ENCODE results near the gene RENBP. TPM values are rescaled to one million over a fixed set of nuclear protein-coding genes. Genes with fewer than 3 reads are reported as not detected.
"Not testable (repeated sequence)": the region's sequence is repeated elsewhere in the genome, so short reads cannot be mapped to it uniquely, and the experiment has no call there.

Gene RENBP
- total RNA-seq, 1 donor from 2014 or later: 11.4 TPM

DNA sequence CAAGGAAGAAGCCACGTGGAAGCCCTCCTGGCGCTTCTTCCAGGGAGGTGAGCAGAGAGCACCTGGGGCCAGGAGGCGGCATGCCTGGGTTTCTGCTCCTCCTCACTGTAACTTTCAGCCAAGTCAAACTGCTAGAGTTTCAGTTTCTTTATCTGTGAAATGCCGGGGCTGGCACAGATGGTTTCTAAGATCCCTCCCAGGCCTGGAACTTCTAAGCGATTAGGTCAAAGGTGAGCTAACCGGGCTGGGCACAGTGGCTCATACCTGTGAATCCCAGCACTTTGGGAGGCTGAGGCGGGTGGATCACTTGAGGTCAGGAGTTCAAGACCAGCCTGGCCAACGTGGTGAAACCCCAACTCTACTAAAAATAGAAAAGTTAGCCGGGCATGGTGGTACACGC lies 36.0 kb upstream of the RENBP start:
- intact Hi-C loops (cut with micrococcal nuclease): loop anchor here (5.0 kb wide), 1 partner anchor 37 kb away; the partner anchor contains the start of gene IRAK1
- H3K27me3 Mint-ChIP-seq (ENCODE audit: low read depth); H3K9me3 Mint-ChIP-seq; DNase-seq (ENCODE audit: low spot score); H3K36me3 Mint-ChIP-seq (ENCODE audit: low read depth): not testable (repeated sequence)
- peak overlapping the region; percentile 49 for H3K4me3 Mint-ChIP-seq (ENCODE audit: low read depth)
- H3K4me1 Mint-ChIP-seq (ENCODE audit: low read depth): peaks cover 37% of the 10 kb centered on the region
- peak overlapping the region; percentile 81 for H3K27ac Mint-ChIP-seq

DNA sequence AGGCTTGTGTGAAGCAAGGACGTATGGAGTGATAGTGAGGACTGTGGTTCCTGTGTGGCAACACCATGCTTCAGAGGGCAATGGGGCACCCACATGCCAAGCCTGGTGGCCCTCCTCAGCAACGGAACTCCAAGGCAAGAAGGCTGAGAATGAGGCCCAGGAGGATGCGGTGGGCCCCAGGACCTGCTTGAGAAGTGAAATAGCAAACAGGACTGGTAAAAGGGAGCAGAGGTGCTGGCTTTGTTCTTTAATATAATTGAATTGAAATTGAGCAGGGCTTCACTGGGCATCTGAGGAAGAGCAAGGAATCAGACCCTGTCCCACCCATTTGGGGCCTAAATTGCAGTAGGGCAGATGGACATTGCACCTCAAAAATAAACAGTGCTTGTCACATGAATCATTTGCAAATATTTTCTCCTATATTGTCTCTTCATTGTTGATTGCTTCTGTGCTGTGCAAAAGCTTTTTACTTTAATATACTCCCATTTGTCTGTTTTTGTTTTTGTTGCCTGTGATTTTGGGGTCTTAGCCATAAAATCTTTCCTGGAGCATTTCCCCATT lies 30.4 kb upstream of the RENBP start:
- Mint-ChIP-seq H3K9me3 (no peaks in the 10 kb centered on the region), H3K4me1 (ENCODE audit: low read depth) (peaks cover 16% of the 10 kb centered on the region), H3K27ac (peak overlapping the region; percentile 95), H3K36me3 (ENCODE audit: low read depth) (peaks cover 9% of the 10 kb centered on the region), H3K4me3 (ENCODE audit: low read depth) (peak overlapping the region; percentile 85), H3K27me3 (ENCODE audit: low read depth) (no peaks in the 10 kb centered on the region)
- intact Hi-C loops (cut with micrococcal nuclease): loop anchor here (5.0 kb wide), 3 partner anchors 47 to 402 kb away; partner anchors contain the start of genes EMD and MECP2
- DNase-seq (ENCODE audit: low spot score): no peak

DNA sequence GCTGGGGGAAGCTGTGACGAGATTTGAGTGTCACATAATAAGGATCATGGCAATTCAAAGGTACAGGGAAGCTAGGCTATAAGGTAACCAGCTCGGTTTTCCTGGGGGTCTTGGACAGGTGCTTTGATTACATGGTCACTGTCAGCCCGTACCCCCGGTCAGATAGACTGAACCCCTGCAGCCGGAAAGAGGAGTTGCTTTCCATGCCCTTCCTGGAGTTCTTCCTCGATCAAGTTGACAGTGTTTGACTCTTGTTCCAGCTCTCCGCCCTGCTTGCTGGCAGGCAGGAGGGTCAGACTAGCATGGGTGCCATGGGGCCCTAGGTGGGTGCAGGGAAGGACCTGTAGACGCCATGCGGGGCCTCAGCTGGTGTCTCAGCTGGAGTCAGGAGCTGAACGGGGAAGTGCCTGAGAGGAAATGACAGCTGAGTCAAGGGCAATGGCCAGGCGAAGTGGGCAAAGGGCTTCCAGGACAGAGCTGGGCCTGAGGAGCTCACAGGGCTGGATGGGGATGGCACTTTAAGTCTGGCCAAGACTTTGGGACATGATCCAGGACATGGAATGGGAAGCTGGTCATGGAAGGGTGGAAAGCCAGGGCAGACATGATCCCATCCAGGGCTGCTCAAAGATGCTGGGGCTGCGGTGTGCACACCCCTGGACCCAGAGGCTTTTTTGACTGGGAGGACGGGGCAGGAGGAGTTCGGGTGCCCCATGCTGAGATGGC lies 29.7 kb upstream of the RENBP start:
- H3K36me3 Mint-ChIP-seq (ENCODE audit: low read depth): peaks cover 15% of the 10 kb centered on the region
- H3K27ac Mint-ChIP-seq: peak overlapping the region; percentile 95
- H3K4me3 Mint-ChIP-seq (ENCODE audit: low read depth): peak overlapping the region; percentile 85
- H3K27me3 Mint-ChIP-seq (ENCODE audit: low read depth): no peaks in the 10 kb centered on the region
- H3K4me1 Mint-ChIP-seq (ENCODE audit: low read depth): peaks cover 19% of the 10 kb centered on the region
- intact Hi-C loops (cut with micrococcal nuclease): loop anchor here (5.0 kb wide), 3 partner anchors 48 to 403 kb away; partner anchors contain the start of genes EMD and MECP2
- DNase-seq (ENCODE audit: low spot score): no peak
- no peaks in the 10 kb centered on the region for H3K9me3 Mint-ChIP-seq

DNA sequence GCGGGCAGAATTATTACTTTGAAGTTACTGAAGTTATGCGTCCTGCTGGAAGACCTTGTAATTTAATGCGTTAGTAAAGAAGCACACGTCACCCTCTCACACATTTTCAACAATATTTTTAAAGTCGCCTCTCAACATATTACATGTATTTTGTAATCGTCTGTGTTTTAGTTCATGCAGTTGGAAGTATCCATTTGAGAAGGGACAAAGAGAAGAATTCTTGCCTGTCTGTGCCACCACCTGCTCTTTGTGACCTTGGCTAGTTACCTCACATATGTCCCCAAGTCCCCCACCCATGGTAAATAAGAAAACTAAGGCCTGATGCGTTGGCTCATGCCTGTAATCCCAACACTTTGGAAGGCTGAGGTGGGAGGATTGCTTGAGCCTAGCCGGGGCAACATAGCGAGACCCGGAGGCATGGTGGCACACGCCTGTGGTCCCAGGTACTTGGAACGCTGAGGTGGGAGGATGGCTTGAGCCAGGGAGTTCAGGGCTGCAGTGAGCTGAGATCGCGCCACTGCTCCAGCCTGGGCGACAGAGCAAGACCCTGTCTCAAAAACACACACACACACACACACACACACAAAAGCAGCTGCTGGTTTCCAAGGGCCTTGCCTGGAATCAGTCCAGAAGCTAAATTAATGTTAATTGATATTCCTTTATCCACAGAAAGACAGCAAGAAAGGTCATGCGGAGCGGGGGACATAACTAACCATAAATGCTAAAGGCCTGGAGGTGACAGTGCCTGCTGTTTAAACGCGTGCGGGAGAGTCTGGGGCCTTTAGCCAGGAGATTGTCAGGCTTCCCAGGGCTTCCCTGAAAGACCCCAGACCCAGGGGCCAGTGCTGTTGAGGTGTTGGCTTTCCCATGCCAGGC lies 28.9 kb upstream of the RENBP start:
- no peak for DNase-seq (ENCODE audit: low spot score)
- peak overlapping the region; percentile 85 for H3K4me3 Mint-ChIP-seq (ENCODE audit: low read depth)
- no peaks in the 10 kb centered on the region for H3K9me3 Mint-ChIP-seq
- peaks cover 22% of the 10 kb centered on the region for H3K36me3 Mint-ChIP-seq (ENCODE audit: low read depth)
- peaks cover 20% of the 10 kb centered on the region for H3K4me1 Mint-ChIP-seq (ENCODE audit: low read depth)
- H3K27ac Mint-ChIP-seq: peak overlapping the region; percentile 95
- H3K27me3 Mint-ChIP-seq (ENCODE audit: low read depth): no peaks in the 10 kb centered on the region
- intact Hi-C loops (cut with micrococcal nuclease): loop anchor here (5.0 kb wide), 3 partner anchors 49 to 404 kb away; partner anchors contain the start of genes EMD and MECP2

DNA sequence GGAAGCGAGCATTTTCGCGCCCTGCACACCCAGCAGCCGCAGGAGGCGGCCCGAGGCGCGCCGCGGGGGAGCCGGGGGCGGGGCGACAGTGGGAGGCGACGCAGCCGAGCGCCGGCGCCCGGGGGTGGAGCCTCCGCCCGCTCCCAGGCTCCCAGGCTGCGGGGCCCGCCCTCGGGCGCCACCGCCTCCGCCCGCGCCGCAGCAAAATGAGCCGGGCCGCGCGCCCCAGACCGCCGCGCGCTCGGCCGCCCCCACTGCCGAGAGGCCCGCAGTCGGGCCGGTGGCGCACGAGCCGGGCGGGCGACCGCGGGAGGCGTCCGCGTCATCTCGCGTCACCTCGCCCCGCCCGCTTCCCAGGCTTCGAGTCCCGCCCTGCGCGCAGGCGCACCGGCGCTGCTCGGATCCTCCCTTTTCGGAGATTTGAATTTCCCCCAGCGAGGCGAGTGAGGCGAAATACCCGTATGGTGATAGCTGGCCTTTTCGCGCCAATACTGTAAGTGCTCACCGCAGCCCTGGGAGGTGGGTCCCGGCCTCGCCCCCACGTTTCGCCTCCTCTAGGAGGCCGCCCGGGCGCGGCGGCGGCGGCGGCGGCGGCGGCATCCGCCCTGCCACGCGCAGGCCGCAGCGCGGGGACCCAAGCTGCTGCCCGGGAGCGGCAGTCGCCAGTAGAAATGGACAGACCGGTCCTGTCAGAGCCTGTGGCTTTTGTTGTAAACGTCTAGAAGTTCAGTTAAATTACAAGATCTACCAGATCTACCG lies 28.1 kb upstream of the RENBP start, which contains the start of gene TMEM187:
TSS of gene TMEM187 (plus strand) at position 387 of the 759 bp plus-strand sequence. CDS start 9,309 bp downstream, outside the sequence.
- intact Hi-C loops (cut with micrococcal nuclease): loop anchor here (5.0 kb wide), 3 partner anchors 50 to 405 kb away; partner anchors contain the start of genes EMD and MECP2
- H3K4me3 Mint-ChIP-seq (ENCODE audit: low read depth): peak within 1 kb of the TSS; percentile 100
- no peaks in the 10 kb centered on the region for H3K9me3 Mint-ChIP-seq
- H3K27ac Mint-ChIP-seq: peak within 1 kb of the TSS; percentile 100
- H3K27me3 Mint-ChIP-seq (ENCODE audit: low read depth): no peaks in the 10 kb centered on the region
- H3K4me1 Mint-ChIP-seq (ENCODE audit: low read depth): peaks cover 27% of the 10 kb centered on the region
- peaks cover 31% of the 10 kb centered on the region for H3K36me3 Mint-ChIP-seq (ENCODE audit: low read depth)
- peak; percentile 86 for DNase-seq (ENCODE audit: low spot score)

DNA sequence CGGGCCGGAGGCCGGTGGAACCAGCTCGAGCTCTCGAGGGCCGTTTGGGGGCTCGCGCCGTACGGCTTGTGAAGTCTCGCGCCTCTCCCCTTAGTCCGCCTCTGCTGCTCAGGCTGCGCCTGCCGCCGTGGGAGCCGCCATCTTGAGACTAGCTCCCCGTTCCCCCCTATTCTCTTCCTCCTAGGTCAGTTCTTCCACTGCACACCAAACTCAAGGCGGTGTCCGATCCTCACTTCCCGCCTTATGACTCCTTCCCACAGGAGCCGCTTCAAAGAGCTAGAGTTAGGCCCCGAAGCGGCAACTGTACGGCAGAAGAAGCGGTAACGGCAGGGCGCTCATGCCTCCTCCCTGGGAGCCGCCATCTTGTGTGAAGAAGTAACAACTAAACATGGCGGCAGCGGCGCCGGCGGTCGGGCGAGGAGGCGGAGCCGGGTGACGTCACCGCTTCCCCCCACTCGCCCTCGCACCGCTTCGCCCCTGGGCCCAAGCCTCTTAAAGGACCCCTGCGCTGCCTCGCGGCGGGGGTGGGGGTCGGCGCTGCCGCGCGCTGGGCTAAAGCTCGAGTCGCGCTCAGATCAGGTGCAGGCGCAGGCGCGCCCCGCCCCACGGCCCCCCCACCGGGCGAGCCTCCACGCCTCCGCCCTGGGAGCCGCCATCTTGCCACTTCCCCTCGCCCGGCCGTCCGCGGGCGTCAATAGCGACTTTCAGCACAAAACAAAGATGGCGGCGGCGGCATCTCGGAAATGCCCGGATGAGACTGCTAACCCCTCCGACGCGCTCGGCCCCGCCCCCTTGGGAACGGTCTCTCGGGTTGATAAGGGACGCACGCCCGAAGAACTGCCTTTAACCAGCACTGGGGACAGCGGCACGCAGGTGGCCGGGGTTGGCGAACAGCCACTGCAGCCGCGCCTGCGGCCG lies 27.3 kb upstream of the RENBP start, which contains the start of gene HCFC1:
TSS of gene HCFC1 (minus strand) at position 369 of the 918 bp plus-strand sequence. CDS start 978 bp downstream, outside the sequence.
- Mint-ChIP-seq H3K36me3 (ENCODE audit: low read depth) (peaks cover 39% of the 10 kb centered on the region), H3K27me3 (ENCODE audit: low read depth) (no peaks in the 10 kb centered on the region), H3K4me1 (ENCODE audit: low read depth) (peaks cover 33% of the 10 kb centered on the region)

DNA sequence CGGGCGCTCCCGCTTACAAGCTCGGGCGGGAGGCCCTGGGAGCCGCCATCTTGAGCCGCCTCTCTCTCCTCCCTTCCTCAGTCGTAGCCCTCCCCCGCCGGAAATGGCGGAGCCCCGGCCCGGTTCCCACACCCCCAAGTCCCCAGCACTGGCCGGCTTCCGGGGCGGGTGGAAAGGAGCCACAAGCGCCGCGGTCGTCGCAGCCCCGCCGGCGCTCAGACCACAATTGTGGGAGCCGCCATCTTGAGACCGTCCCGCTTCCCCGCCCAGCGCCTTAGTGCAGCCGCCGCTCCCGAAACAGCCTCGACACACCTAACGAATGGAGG lies 26.6 kb upstream of the RENBP start:
- H3K27me3 Mint-ChIP-seq (ENCODE audit: low read depth): no peaks in the 10 kb centered on the region
- peaks cover 40% of the 10 kb centered on the region for H3K36me3 Mint-ChIP-seq (ENCODE audit: low read depth)
- peak overlapping the region; percentile 100 for H3K27ac Mint-ChIP-seq
- peaks cover 38% of the 10 kb centered on the region for H3K4me1 Mint-ChIP-seq (ENCODE audit: low read depth)
- no peaks in the 10 kb centered on the region for H3K9me3 Mint-ChIP-seq
- peak overlapping the region; percentile 100 for H3K4me3 Mint-ChIP-seq (ENCODE audit: low read depth)
- peak; percentile 84 for DNase-seq (ENCODE audit: low spot score)
- intact Hi-C loops (cut with micrococcal nuclease): loop anchor here (1.0 to 5.0 kb wide), 5 partner anchors 43 to 406 kb away; partner anchors contain the start of genes ABCD1, BCAP31, EMD and MECP2

More for the DNA sequence above, 27.3 kb upstream of the RENBP start, which contains the start of gene HCFC1:
- DNase-seq (ENCODE audit: low spot score): peak; percentile 87
- intact Hi-C loops (cut with micrococcal nuclease): loop anchor here (1.0 to 5.0 kb wide), 5 partner anchors 43 to 406 kb away; partner anchors contain the start of genes ABCD1, BCAP31, EMD and MECP2
- Mint-ChIP-seq H3K4me3 (ENCODE audit: low read depth) (peak within 1 kb of the TSS; percentile 100), H3K27ac (peak within 1 kb of the TSS; percentile 100), H3K9me3 (no peaks in the 10 kb centered on the region)

DNA sequence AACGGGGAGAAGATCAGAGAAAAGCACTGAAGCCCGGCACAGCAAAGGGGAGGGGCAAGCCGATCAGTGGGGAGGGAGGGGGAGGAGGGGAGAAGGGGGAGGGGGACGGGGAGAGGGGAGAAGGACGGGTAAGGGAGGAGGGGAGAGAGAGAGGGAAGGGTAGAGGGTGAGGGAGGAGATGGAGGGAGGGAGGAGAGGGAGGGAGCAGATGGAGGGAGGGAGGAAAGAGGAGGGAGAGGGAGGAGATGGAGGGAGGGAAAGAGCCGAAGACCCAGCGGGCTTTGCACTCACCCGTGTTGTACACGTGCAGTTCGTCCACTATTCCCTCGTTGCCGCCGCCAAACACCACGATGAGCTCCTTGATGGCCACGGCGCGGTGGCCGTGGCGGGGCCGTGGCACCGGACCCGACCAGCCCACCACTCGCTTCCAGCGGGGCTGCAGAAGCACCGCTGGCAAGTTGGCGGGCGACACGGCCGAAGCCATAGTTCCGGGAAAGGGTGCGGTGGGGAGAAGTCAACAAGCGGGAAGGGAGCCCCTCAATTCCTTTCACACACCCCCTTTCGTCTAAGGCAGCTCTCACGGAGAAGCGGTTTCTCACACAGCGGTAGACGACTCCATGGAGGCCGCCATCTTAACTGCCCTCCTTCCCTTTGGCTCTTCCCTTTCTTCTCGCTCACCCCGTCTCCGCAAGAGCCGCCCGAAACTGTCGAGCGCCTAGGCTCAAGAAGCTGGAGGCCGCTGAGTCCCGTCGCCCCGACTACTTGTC lies 26.1 kb upstream of the RENBP start:
- no peak for DNase-seq (ENCODE audit: low spot score)
- Mint-ChIP-seq H3K36me3 (ENCODE audit: low read depth) (peaks cover 40% of the 10 kb centered on the region), H3K4me3 (ENCODE audit: low read depth) (peak overlapping the region; percentile 100), H3K4me1 (ENCODE audit: low read depth) (peaks cover 38% of the 10 kb centered on the region), H3K27me3 (ENCODE audit: low read depth) (no peaks in the 10 kb centered on the region), H3K9me3 (no peaks in the 10 kb centered on the region), H3K27ac (peak overlapping the region; percentile 100)
- intact Hi-C loops (cut with micrococcal nuclease): loop anchor here (1.0 to 5.0 kb wide), 5 partner anchors 42 to 407 kb away; partner anchors contain the start of genes ABCD1, BCAP31, EMD and MECP2

DNA sequence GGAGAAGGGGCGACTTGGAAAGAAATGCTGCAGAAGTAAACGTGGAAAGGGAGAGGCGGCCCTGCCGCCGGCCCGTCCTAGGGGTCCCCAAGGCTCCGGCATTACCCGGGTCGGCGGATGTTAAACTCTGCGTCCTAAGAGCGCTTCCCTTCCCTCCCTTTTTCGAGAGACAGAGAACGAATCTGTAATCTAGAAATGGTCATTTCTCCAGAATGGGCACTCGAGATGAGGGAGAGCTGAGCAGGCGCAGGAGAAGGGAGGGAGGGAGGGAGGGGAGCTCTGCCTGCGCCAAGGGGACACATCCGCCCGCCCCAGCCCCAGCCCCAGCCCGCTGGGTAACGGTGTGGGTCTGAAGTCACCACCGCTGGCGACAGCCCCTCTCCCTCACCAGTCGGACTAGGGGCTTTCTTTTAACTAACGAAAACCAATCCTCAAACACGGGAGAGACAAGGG lies 25.5 kb upstream of the RENBP start:
- Mint-ChIP-seq H3K9me3 (no peaks in the 10 kb centered on the region), H3K36me3 (ENCODE audit: low read depth) (peaks cover 43% of the 10 kb centered on the region), H3K27me3 (ENCODE audit: low read depth) (no peaks in the 10 kb centered on the region), H3K27ac (peak overlapping the region; percentile 79), H3K4me1 (ENCODE audit: low read depth) (peaks cover 36% of the 10 kb centered on the region), H3K4me3 (ENCODE audit: low read depth) (peak overlapping the region; percentile 100)
- no peak for DNase-seq (ENCODE audit: low spot score)
- intact Hi-C loops (cut with micrococcal nuclease): loop anchor here (5.0 kb wide), 3 partner anchors 52 to 407 kb away; partner anchors contain the start of genes EMD and MECP2

DNA sequence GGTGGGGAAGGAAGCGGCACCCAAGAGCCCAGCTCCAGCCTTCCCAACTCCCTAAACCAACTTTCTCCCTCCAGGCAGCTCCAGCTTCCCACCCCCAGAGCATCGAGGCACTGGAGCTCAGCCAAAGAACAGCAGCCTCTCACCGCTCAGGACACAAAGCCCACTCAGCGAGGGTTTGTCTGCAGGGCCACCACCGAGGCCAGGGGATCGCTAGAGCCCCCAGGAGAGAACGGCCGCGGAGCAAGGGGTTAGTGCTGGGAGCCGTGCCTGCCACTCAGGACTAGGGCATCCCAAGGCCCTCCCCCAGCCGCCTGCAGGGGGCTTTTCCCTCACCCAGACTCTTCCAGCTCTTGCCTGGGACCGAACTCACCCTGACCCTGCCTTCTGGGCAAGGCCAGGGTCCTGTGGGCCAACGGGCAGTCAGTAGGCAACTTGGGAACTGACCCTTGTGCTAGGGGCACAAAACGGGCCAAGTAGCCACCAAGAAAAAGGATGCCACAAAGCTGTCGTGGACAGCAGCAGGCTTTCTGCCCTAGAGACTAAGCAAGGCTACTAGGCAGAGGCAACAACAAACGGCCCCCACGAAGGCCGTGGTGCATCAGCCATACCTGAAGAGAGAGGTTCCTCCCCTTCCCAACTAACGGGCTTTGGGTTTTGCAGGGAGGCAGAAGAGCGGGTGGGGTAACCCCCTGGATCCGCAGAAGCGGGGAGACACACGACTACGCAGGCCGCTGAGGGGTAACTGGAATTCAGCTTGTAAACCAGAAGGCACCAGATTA lies 24.9 kb upstream of the RENBP start:
- intact Hi-C loops (cut with micrococcal nuclease): no loop called here
- Mint-ChIP-seq H3K4me3 (ENCODE audit: low read depth) (peak overlapping the region; percentile 100), H3K27me3 (ENCODE audit: low read depth) (no peaks in the 10 kb centered on the region), H3K36me3 (ENCODE audit: low read depth) (peaks cover 46% of the 10 kb centered on the region), H3K27ac (peak overlapping the region; percentile 79), H3K9me3 (no peaks in the 10 kb centered on the region), H3K4me1 (ENCODE audit: low read depth) (peaks cover 30% of the 10 kb centered on the region)
- no peak for DNase-seq (ENCODE audit: low spot score)

All from activated T-helper 2 cell treated with anti-CD3 and anti-CD28 coated beads, Interferon-gamma antibody, Interleukin-2, Interleukin-4, amounts not matched to agents 10 μg/mL and 5 μg/mL and 100 μg/mL, durations not matched to agents 14 hours and 24 hours and 36 hours (primary cell).